Measurements from ENCODE around the gene KRT71. TPM values are rescaled to one million over a fixed set of nuclear protein-coding genes. Genes with fewer than 3 reads are reported as not detected.

KRT71 gene
- total RNA-seq, 1 experiment from 2014 or later: not detected

DNA sequence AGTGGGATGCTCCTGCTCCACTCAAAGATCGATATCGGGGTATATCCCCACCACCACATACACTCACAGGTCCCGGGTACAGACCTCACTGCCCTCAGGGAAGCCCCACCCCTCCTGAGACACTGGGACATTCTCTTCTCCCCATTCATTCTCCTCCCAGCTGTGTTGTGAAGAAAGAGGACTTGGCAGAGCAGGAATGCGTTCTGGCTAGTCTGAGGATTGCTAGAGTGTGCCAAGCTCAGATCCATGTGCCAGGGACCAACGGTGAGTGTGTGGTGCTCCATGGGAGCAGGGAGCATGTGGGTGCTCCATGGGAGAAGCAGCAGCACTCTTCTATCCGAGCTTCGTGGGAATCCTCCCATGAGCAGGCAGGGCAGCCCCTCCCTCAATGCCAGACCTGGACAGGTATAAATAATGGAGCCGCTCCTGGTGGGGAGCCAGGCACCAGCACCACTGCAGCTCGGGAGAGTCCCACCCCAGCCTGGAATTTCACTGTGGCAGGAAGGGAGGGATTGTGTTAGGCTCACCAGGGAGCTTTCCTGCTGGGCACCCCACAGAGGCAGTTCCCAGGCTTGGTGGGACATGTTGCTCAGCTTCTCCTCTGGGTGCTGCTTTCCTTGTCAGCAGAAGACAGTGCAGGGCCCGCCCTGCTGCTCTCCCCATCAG, 30.5 kb downstream of the KRT71 start:
- H3K27ac ChIP-seq (ENCODE audit: low read length): no peak overlapping the region
- H3K4me3 ChIP-seq (ENCODE audit: low read length): no peak overlapping the region
- no peaks in the 10 kb centered on the region for H4K20me1 ChIP-seq (ENCODE audit: low read length)
- no peak overlapping the region for H2AFZ ChIP-seq (ENCODE audit: low read length)
- POLR2A ChIA-PET (ENCODE audit: unreplicated experiment): no interaction called here
- H3K36me3 ChIP-seq (ENCODE audit: low read depth, low read length): no peaks in the 10 kb centered on the region
- H3K4me2 ChIP-seq (ENCODE audit: low read length): no peak overlapping the region
- H3F3A ChIP-seq (ENCODE audit: low read length, unreplicated experiment): no peaks in the 10 kb centered on the region
- DNase-seq (no peak), ATAC-seq (no peak)
- no peak for TF ChIP-seq EZH2 (IDR thresholded peaks at IDR 0.05; ENCODE audit: low read length, unreplicated experiment)
- TF ChIP-seq EZH2phosphoT487 (IDR thresholded peaks at IDR 0.05; ENCODE audit: borderline replicate concordance, low read length): no peak
- TF ChIP-seq CTCF (conservative IDR thresholded peaks at IDR 0.05; ENCODE audit: low read depth, low read length): no peak
- CTCF ChIA-PET: no interaction called here
- H3K79me2 ChIP-seq (ENCODE audit: low read length): no peaks in the 10 kb centered on the region
- intact Hi-C loops (cut with micrococcal nuclease): no loop called here
- no peaks in the 10 kb centered on the region for H3K9me3 ChIP-seq (ENCODE audit: low read length)
- BruUV-seq (replicated peaks): no TSS peak
- no peaks in the 10 kb centered on the region for H3K27me3 ChIP-seq (ENCODE audit: low read length)
- peaks cover 15% of the 10 kb centered on the region for H3K4me1 ChIP-seq (ENCODE audit: insufficient read depth, low read length)
- no peak overlapping the region for H3K9ac ChIP-seq (ENCODE audit: low read length)
- H3K9me2 ChIP-seq (replicated peaks; ENCODE audit: low read length): no peaks in the 10 kb centered on the region

GRCh38 chr12:52521568-52522266, 31.2 kb downstream of the KRT71 start:
- Histone ChIP-seq H3K9me3 (ENCODE audit: low read length) (no peaks in the 10 kb centered on the region), H2AFZ (ENCODE audit: low read length) (no peak overlapping the region), H3K36me3 (ENCODE audit: low read depth, low read length) (no peaks in the 10 kb centered on the region), H3K79me2 (ENCODE audit: low read length) (no peaks in the 10 kb centered on the region), H3F3A (ENCODE audit: low read length, unreplicated experiment) (no peaks in the 10 kb centered on the region), H3K4me3 (ENCODE audit: low read length) (no peak overlapping the region), H4K20me1 (ENCODE audit: low read length) (no peaks in the 10 kb centered on the region), H3K4me1 (ENCODE audit: insufficient read depth, low read length) (peaks cover 15% of the 10 kb centered on the region), H3K9ac (ENCODE audit: low read length) (no peak overlapping the region), H3K9me2 (replicated peaks; ENCODE audit: low read length) (no peaks in the 10 kb centered on the region), H3K27me3 (ENCODE audit: low read length) (no peaks in the 10 kb centered on the region), H3K27ac (ENCODE audit: low read length) (no peak overlapping the region), H3K4me2 (ENCODE audit: low read length) (peak overlapping the region; percentile 42; the same call in 1 of the 2 replicates)
- peak; percentile 30 for DNase-seq
- intact Hi-C loops (cut with micrococcal nuclease): no loop called here
- POLR2A ChIA-PET (ENCODE audit: unreplicated experiment): no interaction called here
- TF ChIP-seq CTCF (conservative IDR thresholded peaks at IDR 0.05; ENCODE audit: low read depth, low read length) (no peak), EZH2phosphoT487 (IDR thresholded peaks at IDR 0.05; ENCODE audit: borderline replicate concordance, low read length) (no peak), EZH2 (IDR thresholded peaks at IDR 0.05; ENCODE audit: low read length, unreplicated experiment) (no peak)
- BruUV-seq (replicated peaks): no TSS peak
- ATAC-seq: no peak
- CTCF ChIA-PET: no interaction called here

GRCh38 chr12:52521175-52521567, 31.8 kb downstream of the KRT71 start:
- no TSS peak for BruUV-seq (replicated peaks)
- H4K20me1 ChIP-seq (ENCODE audit: low read length): no peaks in the 10 kb centered on the region
- H3K36me3 ChIP-seq (ENCODE audit: low read depth, low read length): no peaks in the 10 kb centered on the region
- H3K4me3 ChIP-seq (ENCODE audit: low read length): no peak overlapping the region
- no peak overlapping the region for H3K27ac ChIP-seq (ENCODE audit: low read length)
- H3K4me2 ChIP-seq (ENCODE audit: low read length): peak overlapping the region; percentile 42; the same call in 1 of the 2 replicates
- ChIA-PET POLR2A (ENCODE audit: unreplicated experiment) (no interaction called here), CTCF (no interaction called here)
- no peaks in the 10 kb centered on the region for H3F3A ChIP-seq (ENCODE audit: low read length, unreplicated experiment)
- H3K27me3 ChIP-seq (ENCODE audit: low read length): no peaks in the 10 kb centered on the region
- intact Hi-C loops (cut with micrococcal nuclease): no loop called here
- DNase-seq (peak; percentile 52), ATAC-seq (no peak)
- peaks cover 20% of the 10 kb centered on the region for H3K4me1 ChIP-seq (ENCODE audit: insufficient read depth, low read length)
- H3K9ac ChIP-seq (ENCODE audit: low read length): no peak overlapping the region
- H2AFZ ChIP-seq (ENCODE audit: low read length): no peak overlapping the region
- no peaks in the 10 kb centered on the region for H3K79me2 ChIP-seq (ENCODE audit: low read length)
- H3K9me2 ChIP-seq (replicated peaks; ENCODE audit: low read length): no peaks in the 10 kb centered on the region
- H3K9me3 ChIP-seq (ENCODE audit: low read length): no peaks in the 10 kb centered on the region
- TF ChIP-seq EZH2 (IDR thresholded peaks at IDR 0.05; ENCODE audit: low read length, unreplicated experiment) (no peak), EZH2phosphoT487 (IDR thresholded peaks at IDR 0.05; ENCODE audit: borderline replicate concordance, low read length) (no peak), CTCF (conservative IDR thresholded peaks at IDR 0.05; ENCODE audit: low read depth, low read length) (no peak)
